AG10803 (cell line): Measurements from ENCODE around the gene PRIMPOL.

Source experiments
- DNase-seq: peaks from one replicate; pipeline ENCODE4 v3.0.0; 2010; ENCODE audit warnings: low read depth
- H3K4me3 ChIP-seq: 2 replicates; pipeline ENCODE4 v1.5.1; 2011; ENCODE audit warnings: mild to moderate bottlenecking, low read length, control low read depth
- TF ChIP-seq, protein P1 (sequence below): conservative IDR thresholded peaks from 2 replicates; pipeline ENCODE4 v1.5.1; 2011; ENCODE audit warnings: mild to moderate bottlenecking, low read length, control low read depth, inconsistent platforms

Gene PRIMPOL

DNA sequence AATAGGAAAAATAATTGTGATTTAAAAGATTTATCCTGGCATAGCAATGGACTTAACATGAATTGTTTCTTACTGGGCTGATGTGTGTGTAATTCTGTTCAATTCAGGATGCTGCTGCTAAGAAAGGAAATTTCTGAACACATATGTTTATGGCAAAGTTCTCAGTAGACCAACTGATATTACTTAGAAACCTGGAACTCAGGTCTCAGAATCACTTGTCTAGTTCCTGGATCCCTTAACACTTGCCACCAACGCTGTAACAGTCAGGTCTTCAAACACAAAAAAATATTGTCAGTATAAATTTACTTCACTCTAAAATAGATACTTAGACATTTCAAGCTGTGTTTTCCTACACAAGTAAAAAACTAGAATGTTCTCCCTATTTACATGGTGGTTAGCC, 5.8 kb upstream of the PRIMPOL start:
- no peak for DNase-seq
- H3K4me3 ChIP-seq, result no peak overlapping the region
- TF ChIP-seq, protein P1, sequence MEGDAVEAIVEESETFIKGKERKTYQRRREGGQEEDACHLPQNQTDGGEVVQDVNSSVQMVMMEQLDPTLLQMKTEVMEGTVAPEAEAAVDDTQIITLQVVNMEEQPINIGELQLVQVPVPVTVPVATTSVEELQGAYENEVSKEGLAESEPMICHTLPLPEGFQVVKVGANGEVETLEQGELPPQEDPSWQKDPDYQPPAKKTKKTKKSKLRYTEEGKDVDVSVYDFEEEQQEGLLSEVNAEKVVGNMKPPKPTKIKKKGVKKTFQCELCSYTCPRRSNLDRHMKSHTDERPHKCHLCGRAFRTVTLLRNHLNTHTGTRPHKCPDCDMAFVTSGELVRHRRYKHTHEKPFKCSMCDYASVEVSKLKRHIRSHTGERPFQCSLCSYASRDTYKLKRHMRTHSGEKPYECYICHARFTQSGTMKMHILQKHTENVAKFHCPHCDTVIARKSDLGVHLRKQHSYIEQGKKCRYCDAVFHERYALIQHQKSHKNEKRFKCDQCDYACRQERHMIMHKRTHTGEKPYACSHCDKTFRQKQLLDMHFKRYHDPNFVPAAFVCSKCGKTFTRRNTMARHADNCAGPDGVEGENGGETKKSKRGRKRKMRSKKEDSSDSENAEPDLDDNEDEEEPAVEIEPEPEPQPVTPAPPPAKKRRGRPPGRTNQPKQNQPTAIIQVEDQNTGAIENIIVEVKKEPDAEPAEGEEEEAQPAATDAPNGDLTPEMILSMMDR, result no peak

DNA sequence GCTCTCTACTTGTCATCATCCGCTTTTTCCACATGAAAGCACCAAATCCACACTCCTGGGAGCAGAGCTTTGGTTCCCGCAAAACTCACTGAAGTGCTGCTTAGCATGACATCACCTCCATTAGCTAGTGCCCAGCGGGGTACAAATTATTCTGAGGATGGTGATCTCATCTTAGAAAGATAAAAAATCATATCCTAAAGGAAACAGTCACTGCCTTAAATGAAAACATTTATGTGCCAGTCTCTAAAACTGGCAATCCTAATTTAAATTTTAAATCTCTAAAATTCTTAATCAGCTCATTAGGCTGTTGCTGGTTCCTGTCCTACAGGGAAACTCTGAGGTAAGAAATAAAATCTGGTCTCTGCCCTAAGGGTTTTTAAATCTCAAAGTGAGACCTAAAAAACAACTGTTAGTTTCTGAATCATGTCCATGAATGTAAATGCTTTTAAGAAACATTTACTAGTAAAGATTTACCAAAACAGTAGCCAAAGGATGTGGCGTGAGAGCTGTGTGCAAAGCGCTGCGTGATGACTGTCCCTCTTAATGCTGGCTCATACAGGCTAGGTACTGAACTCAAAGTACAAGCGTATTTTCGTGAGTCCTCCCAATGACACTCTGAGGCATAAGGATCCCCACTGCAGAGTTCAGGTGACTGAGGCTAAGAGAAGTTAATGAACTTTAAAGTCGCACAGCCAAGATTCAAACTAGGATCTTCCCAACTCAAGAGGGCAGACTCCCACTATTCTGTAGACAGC, 4.8 kb upstream of the PRIMPOL start:
- TF ChIP-seq, protein P1, result no peak
- no peak overlapping the region for H3K4me3 ChIP-seq
- no peak for DNase-seq

DNA sequence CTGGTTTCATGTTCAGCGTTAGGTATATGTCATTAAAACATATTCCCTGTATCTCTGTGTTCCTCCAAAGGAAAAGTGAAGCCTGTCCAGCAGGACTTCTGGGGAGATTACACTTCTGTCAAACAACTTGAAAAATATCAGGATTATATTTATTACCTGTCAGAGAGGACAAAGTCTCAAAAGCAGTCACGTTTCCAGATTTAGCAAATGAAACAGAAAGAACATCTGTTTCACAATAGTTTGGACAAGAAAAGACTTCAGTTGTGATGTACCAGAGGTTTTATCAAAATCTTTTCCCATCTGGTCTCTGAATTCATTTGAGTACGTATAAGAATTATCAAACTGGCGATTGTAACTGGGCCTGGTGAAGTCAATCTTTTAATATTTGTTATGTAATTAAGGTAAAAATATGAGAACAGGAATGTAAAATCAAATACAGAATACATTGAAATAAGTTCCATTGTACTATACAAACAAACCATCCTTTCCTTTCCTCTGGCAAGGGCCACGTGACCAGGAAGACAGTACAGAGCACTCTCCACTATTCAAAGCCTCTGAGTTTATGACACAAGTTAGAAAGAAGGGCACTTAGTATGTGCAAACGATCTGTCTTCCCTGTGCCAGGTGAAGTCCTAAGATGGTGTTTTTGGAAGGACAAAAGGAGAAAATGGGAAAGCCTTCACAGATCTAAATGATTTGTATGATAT, 3.5 kb upstream of the PRIMPOL start:
- no peak overlapping the region for H3K4me3 ChIP-seq
- no peak for DNase-seq
- TF ChIP-seq, protein P1, result no peak

DNA sequence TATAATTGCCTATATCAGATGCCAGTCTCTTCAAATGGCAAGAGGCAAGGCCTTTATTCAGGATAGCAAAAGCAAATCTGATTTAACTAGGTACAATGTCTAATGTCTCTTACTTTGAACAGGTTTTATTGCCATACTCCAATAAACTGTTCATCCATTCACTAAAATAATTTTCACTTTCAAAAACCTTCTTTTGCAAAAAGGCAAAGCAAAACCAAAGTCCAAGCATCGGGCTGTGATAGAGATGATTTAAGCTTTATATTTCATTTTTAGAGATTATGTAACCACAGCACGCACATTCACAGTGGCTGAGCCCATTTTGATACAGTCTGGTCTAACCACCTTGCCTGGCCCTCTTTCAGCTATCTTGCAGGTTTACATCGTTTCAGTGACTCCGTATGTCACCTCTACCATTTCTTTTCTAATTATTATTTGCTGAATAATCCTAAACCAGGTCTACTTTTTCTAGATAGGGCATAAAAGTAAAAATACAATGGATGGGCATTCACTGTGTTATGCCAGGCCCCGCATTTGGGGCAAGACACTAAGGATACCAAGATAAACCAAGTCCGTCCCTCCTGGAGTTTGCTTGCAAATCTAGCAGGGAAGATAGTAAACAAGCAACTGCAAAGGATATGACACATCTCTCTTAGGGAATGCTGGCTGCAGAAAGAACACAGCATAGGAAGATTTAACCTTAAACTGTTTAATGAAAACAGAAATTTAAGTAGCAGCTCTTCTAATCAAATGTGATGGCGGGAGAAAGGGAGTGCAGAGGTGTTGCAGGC, 2.1 kb upstream of the PRIMPOL start:
- peak overlapping the region; percentile 83 for H3K4me3 ChIP-seq
- peak; percentile 15 for DNase-seq
- TF ChIP-seq, protein P1, result no peak

DNA sequence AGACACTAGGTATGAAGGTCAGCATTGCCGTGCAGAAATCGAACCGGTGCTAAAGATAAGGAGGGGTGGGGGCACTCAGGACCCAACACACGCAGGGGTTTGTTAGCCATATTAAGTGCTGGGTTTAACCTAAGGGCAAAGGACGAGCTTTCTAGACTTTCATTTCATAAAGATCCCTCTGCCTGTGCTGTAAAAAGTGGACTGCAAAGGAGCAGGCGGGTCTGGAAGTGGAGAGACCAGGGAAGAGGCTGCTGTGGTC, 1.6 kb upstream of the PRIMPOL start:
- TF ChIP-seq, protein P1, result no peak
- DNase-seq, result no peak

DNA sequence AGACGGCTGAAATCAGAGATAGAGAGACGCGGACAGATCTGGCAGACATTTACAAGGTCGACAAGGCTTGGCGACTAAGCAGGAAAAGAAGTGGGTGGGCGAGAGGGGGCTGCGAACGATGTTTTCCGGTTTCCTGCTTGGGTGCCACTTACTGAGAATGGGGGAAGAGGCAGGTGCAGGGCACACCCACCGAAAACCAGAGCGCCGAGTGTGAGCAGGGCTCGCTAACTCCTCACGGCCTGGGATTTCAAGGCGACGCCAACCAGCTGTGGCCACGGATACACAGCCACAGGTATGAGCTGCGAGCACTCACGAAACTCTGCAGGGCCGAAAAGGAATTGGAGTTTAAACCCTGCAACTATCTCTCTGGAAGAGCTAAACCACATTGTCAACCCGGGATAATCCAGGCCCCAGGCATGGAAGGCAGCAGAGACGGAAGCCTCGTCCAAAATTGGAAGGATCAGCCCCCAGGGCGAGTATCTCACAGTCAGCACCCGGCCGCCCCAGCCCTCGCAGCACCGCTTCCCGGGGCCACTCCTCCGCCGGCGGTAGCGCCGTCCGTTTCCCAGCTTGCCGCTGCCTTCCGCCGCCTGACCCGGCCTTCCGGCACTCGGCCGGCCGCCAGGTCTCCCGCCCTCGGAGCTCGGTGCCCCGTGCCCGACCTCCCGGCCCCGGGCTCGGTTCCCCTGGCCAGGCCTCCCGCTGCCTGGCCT, 1.1 kb upstream of the PRIMPOL start:
- TF ChIP-seq, protein P1, result no peak
- peak overlapping the region; percentile 83 for H3K4me3 ChIP-seq
- DNase-seq, result peak; percentile 51

More for the DNA sequence above, 1.6 kb upstream of the PRIMPOL start:
- H3K4me3 ChIP-seq, result peak overlapping the region; percentile 83
